NK-92 treated with Interleukin-12 subunit alpha and Interleukin-12 subunit beta, amount 100 ng/mL, for 24 hours (cell line): ENCODE measurements around the gene KCNJ16.

Source experiments
- DNase-seq: peaks from one replicate; lab custom pipeline; 2025; lab: John Stamatoyannopoulos, UW

The KCNJ16 gene

GRCh38 chr17:70169709-70170597 is 94.9 kb downstream of the KCNJ16 start:
- DNase-seq = no peak

DNA sequence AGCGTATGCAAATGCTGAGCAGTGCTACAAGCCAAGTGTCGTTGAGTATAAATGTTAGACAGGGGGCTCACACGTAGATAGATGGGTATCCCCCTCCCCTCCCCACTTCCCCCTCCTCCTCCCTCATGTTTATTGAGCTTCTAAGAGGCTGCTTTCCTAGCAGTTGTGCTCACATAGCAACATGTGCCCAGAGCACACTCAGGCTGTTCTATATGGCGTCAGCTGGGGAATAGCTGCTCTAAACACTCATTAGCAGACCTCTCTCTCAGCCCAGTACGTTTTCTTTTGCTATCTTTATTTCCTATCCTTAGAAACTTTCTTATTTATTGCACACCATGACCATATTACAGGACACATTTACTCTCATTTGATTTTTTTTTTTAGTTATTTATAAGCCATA is 96.1 kb downstream of the KCNJ16 start:
- no peak for DNase-seq

DNA sequence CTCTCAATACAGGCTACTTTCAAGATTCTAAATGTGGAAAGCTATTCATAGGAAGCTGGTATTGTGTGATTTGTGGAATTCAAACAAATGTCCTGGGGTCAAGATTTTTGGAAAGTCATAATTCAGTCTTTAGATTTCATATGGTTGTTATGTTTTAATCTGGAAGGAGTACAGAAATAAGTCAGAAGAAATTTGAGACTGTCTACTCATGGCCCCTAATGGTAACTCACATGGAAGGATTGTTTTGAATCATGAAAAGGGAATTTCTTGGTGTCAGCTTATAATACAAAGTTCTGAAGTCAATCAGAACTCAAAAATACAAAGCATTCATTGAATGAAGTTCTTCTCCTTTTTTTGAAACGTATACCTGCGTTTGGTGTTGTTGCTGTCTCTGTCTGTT is 97.4 kb downstream of the KCNJ16 start:
- DNase-seq = no peak

- no peak for DNase-seq
These were observed 97.9 kb downstream of the KCNJ16 start for GRCh38 chr17:70172923-70173322.

DNA sequence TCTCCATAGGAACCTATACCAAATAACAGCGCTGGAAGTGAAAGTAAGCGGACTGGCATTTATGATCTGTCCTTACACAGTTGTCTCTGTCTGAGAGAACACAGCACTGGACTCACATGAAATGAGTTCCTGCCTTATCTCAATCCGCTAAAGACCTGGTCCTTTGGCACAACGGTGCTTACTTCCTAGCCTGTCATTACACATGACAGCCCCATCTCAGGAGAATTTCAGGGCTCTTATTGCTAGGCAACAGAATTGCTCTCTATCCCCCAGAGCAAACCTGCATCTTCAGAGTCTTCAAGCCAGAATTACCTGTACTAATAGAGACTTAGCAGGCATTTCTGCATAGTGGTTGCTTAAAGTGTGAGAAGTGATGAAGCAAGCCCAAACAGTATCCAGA is 98.7 kb downstream of the KCNJ16 start:
- no peak for DNase-seq

- no peak for DNase-seq
These were observed 106.4 kb downstream of the KCNJ16 start for GRCh38 chr17:70181376-70181775.

DNA sequence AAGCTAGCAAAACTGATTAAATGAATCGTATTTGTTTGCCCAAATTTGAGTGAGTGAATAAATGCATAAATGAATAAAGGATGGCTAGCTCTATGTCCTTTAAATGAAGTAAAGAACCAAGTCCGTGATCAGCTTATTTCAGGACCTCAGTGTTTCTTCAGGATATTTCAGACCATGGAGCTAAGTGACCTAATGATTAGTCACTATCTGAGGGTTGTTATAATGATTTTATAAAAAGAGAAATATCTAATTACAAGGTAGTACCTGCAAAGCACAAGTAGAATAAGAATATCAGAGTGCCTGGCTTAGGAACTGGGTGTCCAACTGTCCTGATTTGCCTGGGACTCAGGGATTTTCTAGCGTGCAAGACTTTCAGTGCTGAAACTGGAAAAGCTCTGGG is 106.8 kb downstream of the KCNJ16 start:
- DNase-seq = no peak

DNA sequence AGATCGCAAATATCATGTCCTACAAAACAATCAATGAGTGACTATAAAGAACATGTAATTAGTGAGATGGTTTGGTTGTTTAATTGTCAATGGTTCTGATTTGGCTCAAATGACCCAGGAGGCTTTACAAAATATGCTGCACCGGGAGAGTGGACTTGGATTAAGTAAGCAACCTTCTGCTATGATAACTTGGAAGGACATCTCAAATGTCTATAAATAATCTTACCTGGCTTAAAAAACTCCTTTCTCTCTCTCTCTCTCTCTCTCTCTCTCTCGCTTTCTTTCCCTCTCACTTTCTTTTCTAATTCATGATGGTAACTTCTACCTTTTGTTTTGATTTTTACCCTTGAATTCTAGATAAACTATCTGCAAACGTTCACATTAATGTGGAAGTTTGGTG is 108.5 kb downstream of the KCNJ16 start:
- no peak for DNase-seq

GRCh38 chr17:70184207-70184606 is 109.2 kb downstream of the KCNJ16 start:
- DNase-seq = no peak

DNA sequence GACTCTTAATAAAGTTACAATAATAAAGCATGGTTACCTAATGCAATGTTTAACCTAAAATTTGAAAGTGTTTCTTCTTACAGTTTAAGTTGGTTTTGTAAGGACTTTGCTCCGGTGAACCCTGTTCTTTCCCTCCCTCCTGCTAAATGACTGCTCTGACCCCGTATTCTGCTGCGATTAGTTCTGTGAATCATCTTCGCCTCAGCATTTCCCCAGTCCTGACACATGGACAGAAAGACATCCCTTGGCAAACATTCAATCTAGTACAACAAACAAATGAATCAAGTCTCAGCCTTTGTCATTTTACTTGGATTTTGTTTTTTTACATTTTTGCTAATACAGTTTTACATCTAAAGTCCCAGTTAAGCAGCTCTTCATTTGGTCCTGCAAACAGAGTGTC is 109.7 kb downstream of the KCNJ16 start:
- no peak for DNase-seq
